ENCODE measurements around the gene CSTF1.

DNA sequence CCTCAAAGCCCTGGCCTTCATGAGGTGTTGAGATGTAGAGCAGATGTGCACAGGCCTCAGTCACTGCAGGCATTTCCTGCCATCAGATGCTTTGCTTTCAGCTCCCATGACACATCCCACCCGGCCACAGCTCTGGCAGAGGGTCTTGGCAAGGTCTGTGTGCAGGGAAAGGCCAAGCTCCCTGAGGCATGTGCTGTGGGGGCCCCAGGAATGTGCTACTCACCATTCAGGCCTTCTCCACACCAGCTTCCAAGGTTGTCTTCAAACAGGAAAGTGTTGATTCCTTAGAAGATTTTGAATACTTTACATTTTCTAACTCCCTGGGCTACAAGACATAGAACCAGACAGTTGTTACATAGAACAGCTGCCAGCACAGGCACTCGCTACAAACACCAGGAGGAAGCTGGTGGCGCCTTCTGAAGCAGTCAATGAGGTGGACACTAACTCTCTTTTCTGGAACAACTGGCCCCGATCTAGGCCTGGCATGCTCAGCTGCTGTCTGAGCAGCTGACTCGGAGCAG, 47.4 kb downstream of the CSTF1 start:
- TF ChIP-seq, protein P1, sequence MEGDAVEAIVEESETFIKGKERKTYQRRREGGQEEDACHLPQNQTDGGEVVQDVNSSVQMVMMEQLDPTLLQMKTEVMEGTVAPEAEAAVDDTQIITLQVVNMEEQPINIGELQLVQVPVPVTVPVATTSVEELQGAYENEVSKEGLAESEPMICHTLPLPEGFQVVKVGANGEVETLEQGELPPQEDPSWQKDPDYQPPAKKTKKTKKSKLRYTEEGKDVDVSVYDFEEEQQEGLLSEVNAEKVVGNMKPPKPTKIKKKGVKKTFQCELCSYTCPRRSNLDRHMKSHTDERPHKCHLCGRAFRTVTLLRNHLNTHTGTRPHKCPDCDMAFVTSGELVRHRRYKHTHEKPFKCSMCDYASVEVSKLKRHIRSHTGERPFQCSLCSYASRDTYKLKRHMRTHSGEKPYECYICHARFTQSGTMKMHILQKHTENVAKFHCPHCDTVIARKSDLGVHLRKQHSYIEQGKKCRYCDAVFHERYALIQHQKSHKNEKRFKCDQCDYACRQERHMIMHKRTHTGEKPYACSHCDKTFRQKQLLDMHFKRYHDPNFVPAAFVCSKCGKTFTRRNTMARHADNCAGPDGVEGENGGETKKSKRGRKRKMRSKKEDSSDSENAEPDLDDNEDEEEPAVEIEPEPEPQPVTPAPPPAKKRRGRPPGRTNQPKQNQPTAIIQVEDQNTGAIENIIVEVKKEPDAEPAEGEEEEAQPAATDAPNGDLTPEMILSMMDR (IDR thresholded peaks at IDR 0.05; ENCODE audit: poor library complexity): no peak
- TF ChIP-seq EZH2phosphoT487 (IDR thresholded peaks at IDR 0.05; ENCODE audit: low read depth, severe bottlenecking, unreplicated experiment) (no peak), EZH2 (IDR thresholded peaks at IDR 0.05; ENCODE audit: borderline replicate concordance) (no peak)

Data from hepatocyte (in vitro differentiated cells).